ENCODE data around the gene NCAPD3. TPM values are rescaled to one million over a fixed set of nuclear protein-coding genes. Genes with fewer than 3 reads are reported as not detected.

NCAPD3 gene
- total RNA-seq, 2 donors from 2014 or later, result 44.4 to 61.9 TPM

DNA sequence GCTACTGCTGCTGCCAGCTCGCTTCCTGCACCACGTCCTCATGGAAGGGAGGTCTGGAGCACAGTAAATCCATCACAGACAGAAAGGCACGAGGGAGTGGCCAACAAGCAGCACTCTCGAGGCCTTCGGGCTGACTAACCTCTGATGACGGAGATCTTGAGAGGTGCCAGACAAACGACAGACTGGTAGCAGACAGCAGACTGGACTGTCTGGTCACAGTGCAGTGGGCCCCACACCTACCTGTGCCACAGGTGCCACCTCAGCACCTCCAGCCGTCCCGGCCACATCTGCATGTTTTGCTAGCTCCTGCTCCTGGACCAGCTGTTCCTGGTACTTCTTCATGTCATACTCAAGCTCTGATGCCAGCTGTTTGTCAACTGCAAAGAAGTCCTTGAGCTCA, 64.1 kb downstream of the NCAPD3 start:
- Histone ChIP-seq H3K27me3 (replicated peaks; ENCODE audit: insufficient read depth) (no peaks in the 10 kb centered on the region), H3K27ac (no peak overlapping the region), H3K9me3 (no peaks in the 10 kb centered on the region), H3K4me3 (no peak overlapping the region), H3K4me1 (replicated peaks) (no peaks in the 10 kb centered on the region), H3K36me3 (peaks cover 0 to 14% of the 10 kb centered on the region in 2 donors)
- no peak for TF ChIP-seq POLR2A (IDR thresholded peaks at IDR 0.05)
- TF ChIP-seq, protein P1, sequence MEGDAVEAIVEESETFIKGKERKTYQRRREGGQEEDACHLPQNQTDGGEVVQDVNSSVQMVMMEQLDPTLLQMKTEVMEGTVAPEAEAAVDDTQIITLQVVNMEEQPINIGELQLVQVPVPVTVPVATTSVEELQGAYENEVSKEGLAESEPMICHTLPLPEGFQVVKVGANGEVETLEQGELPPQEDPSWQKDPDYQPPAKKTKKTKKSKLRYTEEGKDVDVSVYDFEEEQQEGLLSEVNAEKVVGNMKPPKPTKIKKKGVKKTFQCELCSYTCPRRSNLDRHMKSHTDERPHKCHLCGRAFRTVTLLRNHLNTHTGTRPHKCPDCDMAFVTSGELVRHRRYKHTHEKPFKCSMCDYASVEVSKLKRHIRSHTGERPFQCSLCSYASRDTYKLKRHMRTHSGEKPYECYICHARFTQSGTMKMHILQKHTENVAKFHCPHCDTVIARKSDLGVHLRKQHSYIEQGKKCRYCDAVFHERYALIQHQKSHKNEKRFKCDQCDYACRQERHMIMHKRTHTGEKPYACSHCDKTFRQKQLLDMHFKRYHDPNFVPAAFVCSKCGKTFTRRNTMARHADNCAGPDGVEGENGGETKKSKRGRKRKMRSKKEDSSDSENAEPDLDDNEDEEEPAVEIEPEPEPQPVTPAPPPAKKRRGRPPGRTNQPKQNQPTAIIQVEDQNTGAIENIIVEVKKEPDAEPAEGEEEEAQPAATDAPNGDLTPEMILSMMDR (IDR thresholded peaks at IDR 0.05), result no peak
- TF ChIP-seq POLR2AphosphoS5 (IDR thresholded peaks at IDR 0.05), result no peak
- DNase-seq (ENCODE audit: low spot score), result no peak
- intact Hi-C loops (cut with DNase I), result no loop called here
- WGBS, result 88% methylated on average over 9 of the region's 9 CpGs

DNA sequence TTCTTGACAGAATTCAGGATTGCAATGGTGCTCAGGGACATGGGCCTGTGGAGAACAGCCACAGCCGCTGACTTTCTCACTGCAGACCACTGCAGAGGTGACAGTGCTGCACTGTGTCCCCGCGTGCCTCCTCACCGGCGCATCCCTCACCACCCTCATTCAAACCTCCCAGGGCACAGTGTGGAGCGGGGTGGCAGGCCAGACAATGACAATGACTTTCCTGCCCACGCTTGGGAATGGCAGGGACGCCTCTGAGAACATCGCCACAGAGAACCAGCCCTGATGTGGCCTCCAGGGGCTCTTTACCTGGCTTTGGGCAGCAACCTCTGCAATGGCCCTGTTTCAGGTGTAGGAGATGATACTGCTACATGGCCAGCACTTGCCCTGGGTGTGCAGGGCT, 65.7 kb downstream of the NCAPD3 start:
- no peak for DNase-seq (ENCODE audit: low spot score)
- TF ChIP-seq POLR2AphosphoS5 (IDR thresholded peaks at IDR 0.05) (no peak), POLR2A (IDR thresholded peaks at IDR 0.05) (no peak)
- TF ChIP-seq, protein P1 (IDR thresholded peaks at IDR 0.05), result no peak
- no peak overlapping the region for H3K27ac ChIP-seq
- H3K36me3 ChIP-seq, result peaks cover 0 to 14% of the 10 kb centered on the region in 2 donors
- H3K4me3 ChIP-seq, result no peak overlapping the region
- 76% methylated on average over 9 of the region's 9 CpGs for WGBS
- H3K4me1 ChIP-seq (replicated peaks), result no peaks in the 10 kb centered on the region
- intact Hi-C loops (cut with DNase I), result no loop called here
- H3K9me3 ChIP-seq, result no peaks in the 10 kb centered on the region
- no peaks in the 10 kb centered on the region for H3K27me3 ChIP-seq (replicated peaks; ENCODE audit: insufficient read depth)

DNA sequence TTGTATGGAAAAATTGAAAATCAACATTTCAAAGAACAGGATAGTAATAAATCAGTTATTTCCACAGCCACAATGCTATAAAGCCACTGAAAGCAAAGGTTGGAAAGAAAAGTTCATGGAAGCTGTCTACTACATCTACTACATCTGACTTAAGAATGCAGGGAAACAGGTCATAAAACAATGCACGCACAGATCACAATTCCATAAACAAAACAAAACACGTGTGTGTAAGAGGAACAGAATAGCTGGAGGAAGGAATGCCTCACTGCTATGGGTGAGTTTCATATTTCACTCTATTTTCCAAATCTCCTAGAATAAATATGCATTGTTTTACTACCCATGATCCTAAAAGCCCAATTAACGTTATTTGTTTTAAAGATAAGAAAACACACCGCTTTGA, 66.3 kb downstream of the NCAPD3 start:
- Histone ChIP-seq H3K9me3 (no peaks in the 10 kb centered on the region), H3K4me3 (no peak overlapping the region), H3K27me3 (replicated peaks; ENCODE audit: insufficient read depth) (no peaks in the 10 kb centered on the region), H3K27ac (no peak overlapping the region), H3K4me1 (replicated peaks) (no peaks in the 10 kb centered on the region), H3K36me3 (peaks cover 0 to 14% of the 10 kb centered on the region in 2 donors)
- no peak for DNase-seq (ENCODE audit: low spot score)
- intact Hi-C loops (cut with DNase I), result no loop called here
- WGBS, result 21% methylated on average over 4 of the region's 4 CpGs
- TF ChIP-seq, protein P1 (IDR thresholded peaks at IDR 0.05), result no peak
- peak; percentile 29 for TF ChIP-seq POLR2AphosphoS5 (IDR thresholded peaks at IDR 0.05)

DNA sequence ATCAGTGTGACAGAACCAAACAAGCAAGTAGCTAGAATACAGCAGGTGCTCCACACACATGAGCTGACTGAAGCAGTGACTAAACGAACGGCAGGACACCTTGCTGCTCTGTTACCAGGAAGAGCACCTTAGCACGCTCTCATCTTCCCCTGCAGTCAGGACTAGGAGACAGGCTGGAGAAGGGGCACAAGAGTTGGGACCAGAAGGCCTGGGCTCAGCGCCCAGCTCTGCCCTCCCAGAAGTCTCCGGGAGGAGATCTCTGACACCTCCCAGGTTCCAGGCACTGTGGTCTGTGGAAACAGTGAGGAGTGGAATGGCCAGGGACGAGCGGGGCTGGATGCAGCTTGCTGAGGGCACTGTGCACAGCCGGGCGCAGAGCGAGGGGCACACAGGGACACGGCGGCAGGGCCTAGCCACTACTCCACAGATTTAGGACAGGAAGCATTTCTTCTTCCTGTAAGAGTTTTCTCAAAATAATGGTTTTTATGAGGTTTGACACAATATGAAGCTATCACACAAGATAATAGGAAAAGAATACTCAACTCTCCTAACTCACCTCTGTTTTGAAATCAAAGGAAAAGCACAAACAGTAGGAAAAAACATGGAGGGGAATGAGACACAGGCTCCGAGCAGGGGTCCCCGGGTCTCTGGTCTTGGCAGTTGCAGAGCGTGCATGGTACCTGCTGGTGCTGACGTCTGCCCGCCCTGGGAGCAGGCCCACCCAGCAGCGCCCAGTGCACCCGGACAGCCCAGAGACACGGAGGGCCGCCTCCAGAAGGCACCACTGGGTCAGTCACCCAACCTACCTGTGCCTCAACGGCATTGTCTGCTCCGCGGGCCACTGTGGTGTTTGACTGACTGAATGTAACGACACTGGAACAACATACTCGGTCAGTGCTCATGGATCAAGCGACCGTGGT, 67.6 kb downstream of the NCAPD3 start:
- H3K27me3 ChIP-seq (replicated peaks; ENCODE audit: insufficient read depth), result no peaks in the 10 kb centered on the region
- no peaks in the 10 kb centered on the region for H3K4me1 ChIP-seq (replicated peaks)
- H3K27ac ChIP-seq, result no peak overlapping the region
- DNase-seq (ENCODE audit: low spot score), result no peak
- TF ChIP-seq, protein P1 (IDR thresholded peaks at IDR 0.05), result no peak
- no peak overlapping the region for H3K4me3 ChIP-seq
- peaks cover 0 to 14% of the 10 kb centered on the region in 2 donors for H3K36me3 ChIP-seq
- no peaks in the 10 kb centered on the region for H3K9me3 ChIP-seq
- 94% methylated on average over 27 of the region's 28 CpGs for WGBS
- intact Hi-C loops (cut with DNase I), result no loop called here

DNA sequence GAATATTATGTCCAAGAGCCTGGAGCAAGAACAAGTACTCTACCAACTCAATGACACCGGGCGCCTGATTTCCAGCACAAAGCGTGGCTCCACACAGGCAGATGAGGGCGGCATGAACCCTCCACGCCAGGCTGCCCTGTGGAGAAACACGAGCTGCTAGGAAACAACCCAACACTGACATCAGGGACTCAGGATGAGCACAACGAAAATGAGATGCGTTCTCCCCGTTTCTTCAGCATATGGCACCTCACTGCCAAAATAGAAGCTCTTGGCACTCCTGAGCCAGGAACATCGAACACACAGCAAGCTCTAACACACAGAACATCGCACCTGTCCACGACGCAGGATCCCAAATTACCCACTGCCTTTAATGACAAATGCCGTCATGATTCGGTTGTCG, 68.3 kb downstream of the NCAPD3 start:
- intact Hi-C loops (cut with DNase I), result no loop called here
- Histone ChIP-seq H3K27me3 (replicated peaks; ENCODE audit: insufficient read depth) (no peaks in the 10 kb centered on the region), H3K4me3 (no peak overlapping the region), H3K9me3 (no peaks in the 10 kb centered on the region), H3K36me3 (peaks cover 0 to 14% of the 10 kb centered on the region in 2 donors), H3K27ac (no peak overlapping the region), H3K4me1 (replicated peaks) (no peaks in the 10 kb centered on the region)
- DNase-seq (ENCODE audit: low spot score), result no peak
- 94% methylated on average over 16 of the region's 16 CpGs for WGBS
- no peak for TF ChIP-seq POLR2A (IDR thresholded peaks at IDR 0.05)
- no peak for TF ChIP-seq POLR2AphosphoS5 (IDR thresholded peaks at IDR 0.05)
- TF ChIP-seq, protein P1 (IDR thresholded peaks at IDR 0.05), result no peak
